OCI-LY1 (cell line): ENCODE data around the gene IDH2.

ENCODE experiments used
- H2AFZ ChIP-seq: fragments of 200-600 bp; sonication (generic), shearing (Covaris generic); 2 replicates; pipeline ENCODE4 v1.6.0; 2014; ENCODE audit warnings: antibody characterized with exemption, mild to moderate bottlenecking, low read length
- H3F3A ChIP-seq: fragments of 200-600 bp; sonication (generic), shearing (Covaris generic); 2 replicates; pipeline ENCODE4 v1.6.0; 2014; ENCODE audit warnings: mild to moderate bottlenecking, antibody characterized with exemption, low read length, moderate library complexity; ENCODE audit not compliant: insufficient read depth
- H3K27ac ChIP-seq: fragments of 200-600 bp; sonication (generic); 2 replicates; pipeline ENCODE4 v1.5.1; 2014; ENCODE audit warnings: low read length, mixed run types, mild to moderate bottlenecking, low read depth; ENCODE audit not compliant: poor library complexity, severe bottlenecking
- H3K27me3 ChIP-seq: fragments of 200-600 bp; sonication (generic); 2 replicates; pipeline ENCODE4 v1.6.0; 2014; ENCODE audit warnings: antibody characterized with exemption, mild to moderate bottlenecking, low read length, moderate library complexity; ENCODE audit not compliant: insufficient read depth
- H3K36me3 ChIP-seq: fragments of 200-600 bp; sonication (generic); 2 replicates; pipeline ENCODE4 v1.6.1; 2014; ENCODE audit warnings: mild to moderate bottlenecking, antibody characterized with exemption, low read length, moderate library complexity, mixed read lengths; ENCODE audit not compliant: insufficient read depth
- H3K4me1 ChIP-seq: fragments of 200-600 bp; sonication (generic); 2 replicates; pipeline ENCODE4 v1.5.1; 2014; ENCODE audit warnings: mild to moderate bottlenecking, low read length, moderate library complexity; ENCODE audit not compliant: insufficient read depth, severe bottlenecking
- H3K4me2 ChIP-seq: fragments of 200-600 bp; sonication (generic), shearing (Covaris generic); 2 replicates; pipeline ENCODE4 v1.6.1; 2014; ENCODE audit warnings: low read length
- H3K4me3 ChIP-seq: fragments of 200-600 bp; sonication (generic); 2 replicates; pipeline ENCODE4 v1.5.1; 2014; ENCODE audit warnings: low read length, low read depth, mild to moderate bottlenecking, mixed read lengths; ENCODE audit not compliant: poor library complexity, severe bottlenecking
- H3K79me2 ChIP-seq: fragments of 200-600 bp; shearing (Covaris generic); 2 replicates; pipeline ENCODE4 v1.6.1; 2016; ENCODE audit warnings: mixed run types, low read length, mixed read lengths; ENCODE audit not compliant: insufficient read depth
- H3K9ac ChIP-seq: fragments of 200-600 bp; sonication (generic), shearing (Covaris generic); 2 replicates; pipeline ENCODE4 v1.6.1; 2014; ENCODE audit warnings: mild to moderate bottlenecking, low read length, mixed read lengths
- H3K9me2 ChIP-seq: fragments of 200-600 bp; sonication (generic), shearing (Covaris generic); 2 replicates; pipeline ENCODE4 v1.6.1; 2014; ENCODE audit warnings: low read depth, mild to moderate bottlenecking, low read length, mixed read lengths
- H3K9me3 ChIP-seq: fragments of 200-600 bp; shearing (Covaris generic); 2 replicates; pipeline ENCODE4 v1.6.1; 2014; ENCODE audit warnings: low read length, mixed read lengths
- H4K20me1 ChIP-seq: fragments of 200-600 bp; sonication (generic), shearing (Covaris generic); 2 replicates; pipeline ENCODE4 v1.6.0; 2016; ENCODE audit warnings: mild to moderate bottlenecking, low read length; ENCODE audit not compliant: insufficient read depth
- EZH2 ChIP-seq: fragments of 200-600 bp; sonication (generic), shearing (Covaris generic); IDR thresholded peaks from 2 replicates; pipeline ENCODE4 v1.8.0; 2017; ENCODE audit warnings: borderline replicate concordance, mixed run types, mild to moderate bottlenecking, antibody characterized with exemption, low read length, moderate library complexity, mixed read lengths
- TF ChIP-seq, protein P1 (sequence below): fragments of 200-600 bp; sonication (generic), shearing (Covaris generic); IDR thresholded peaks from 2 replicates; pipeline ENCODE4 v1.5.1; 2017; ENCODE audit warnings: mild to moderate bottlenecking, antibody characterized with exemption, low read length, moderate library complexity, mixed read lengths

The IDH2 gene

DNA sequence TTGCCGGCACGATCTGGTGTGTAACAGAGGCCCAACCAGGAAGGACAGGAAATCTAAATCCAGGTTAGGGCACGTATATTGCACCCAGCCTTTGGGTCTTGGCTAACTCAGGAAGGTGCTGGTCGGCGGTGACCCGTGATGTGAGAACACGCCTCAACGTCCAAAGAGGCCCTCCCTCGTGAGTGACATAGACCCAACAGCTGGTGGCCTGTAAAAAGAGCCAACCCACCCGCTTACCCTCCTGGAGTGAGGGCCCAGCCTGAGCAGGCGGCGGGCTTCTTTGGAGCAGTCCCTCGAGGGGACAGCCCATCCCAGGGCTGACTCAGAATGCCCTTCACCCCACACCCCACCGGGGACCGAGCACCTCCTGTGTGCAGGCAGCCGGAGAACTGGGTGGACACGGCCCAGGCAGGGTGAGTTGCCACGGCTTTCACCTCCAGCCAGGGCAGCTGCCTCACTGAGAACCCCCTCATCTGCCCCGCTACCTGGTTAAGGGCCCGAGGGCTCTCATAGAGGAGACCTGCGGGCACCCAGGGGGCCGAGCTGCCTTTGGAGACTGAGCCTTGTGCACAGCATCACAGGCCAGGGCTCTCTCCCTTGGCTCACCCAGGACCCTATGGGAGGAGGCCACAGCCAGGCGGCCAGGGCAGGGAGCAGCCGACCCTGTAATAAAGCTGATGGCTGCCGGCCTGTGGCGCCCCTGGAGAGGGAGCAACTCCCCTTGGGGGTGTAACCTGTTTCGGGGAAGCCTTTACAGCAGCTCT is 59.3 kb downstream of the IDH2 start:
- no peaks in the 10 kb centered on the region for H3K27me3 ChIP-seq
- H3K4me1 ChIP-seq = peaks cover 80% of the 10 kb centered on the region
- 0 out of 2 replicates have a peak, but pooled peaks cover 4% of the 10 kb centered on the region for H3F3A ChIP-seq
- no peak overlapping the region for H2AFZ ChIP-seq
- no peaks in the 10 kb centered on the region for H3K36me3 ChIP-seq
- no peaks in the 10 kb centered on the region for H3K9me2 ChIP-seq
- no peak overlapping the region for H3K9ac ChIP-seq
- TF ChIP-seq EZH2 = no peak
- TF ChIP-seq, protein P1, sequence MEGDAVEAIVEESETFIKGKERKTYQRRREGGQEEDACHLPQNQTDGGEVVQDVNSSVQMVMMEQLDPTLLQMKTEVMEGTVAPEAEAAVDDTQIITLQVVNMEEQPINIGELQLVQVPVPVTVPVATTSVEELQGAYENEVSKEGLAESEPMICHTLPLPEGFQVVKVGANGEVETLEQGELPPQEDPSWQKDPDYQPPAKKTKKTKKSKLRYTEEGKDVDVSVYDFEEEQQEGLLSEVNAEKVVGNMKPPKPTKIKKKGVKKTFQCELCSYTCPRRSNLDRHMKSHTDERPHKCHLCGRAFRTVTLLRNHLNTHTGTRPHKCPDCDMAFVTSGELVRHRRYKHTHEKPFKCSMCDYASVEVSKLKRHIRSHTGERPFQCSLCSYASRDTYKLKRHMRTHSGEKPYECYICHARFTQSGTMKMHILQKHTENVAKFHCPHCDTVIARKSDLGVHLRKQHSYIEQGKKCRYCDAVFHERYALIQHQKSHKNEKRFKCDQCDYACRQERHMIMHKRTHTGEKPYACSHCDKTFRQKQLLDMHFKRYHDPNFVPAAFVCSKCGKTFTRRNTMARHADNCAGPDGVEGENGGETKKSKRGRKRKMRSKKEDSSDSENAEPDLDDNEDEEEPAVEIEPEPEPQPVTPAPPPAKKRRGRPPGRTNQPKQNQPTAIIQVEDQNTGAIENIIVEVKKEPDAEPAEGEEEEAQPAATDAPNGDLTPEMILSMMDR = no peak
- H3K27ac ChIP-seq = peak overlapping the region; percentile 98
- no peak overlapping the region for H3K4me2 ChIP-seq
- H3K9me3 ChIP-seq = no peaks in the 10 kb centered on the region
- H3K4me3 ChIP-seq = no peak overlapping the region
- no peaks in the 10 kb centered on the region for H3K79me2 ChIP-seq
- H4K20me1 ChIP-seq = no peaks in the 10 kb centered on the region

DNA sequence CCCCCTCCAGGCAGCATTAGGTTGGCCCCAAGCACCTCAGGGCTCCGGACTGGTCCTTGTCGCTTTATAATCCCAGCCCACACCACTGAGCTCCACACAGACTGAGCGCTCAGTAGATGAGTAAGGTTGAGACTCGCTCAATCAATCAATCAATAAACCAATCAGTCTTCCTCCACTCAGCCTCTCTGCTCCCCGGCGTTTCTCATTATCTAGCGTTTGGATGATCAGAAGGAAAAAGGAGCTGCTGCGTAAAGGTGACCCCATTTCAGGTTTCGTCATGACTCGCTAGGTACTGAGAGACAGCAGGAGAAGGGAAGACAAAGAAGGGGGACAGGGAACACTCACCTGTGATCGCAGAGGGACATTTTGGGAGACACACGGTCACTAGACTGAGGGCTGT is 59.9 kb downstream of the IDH2 start:
- Histone ChIP-seq H3K4me3 (no peak overlapping the region), H3K4me1 (peaks cover 80% of the 10 kb centered on the region), H3K9me2 (no peaks in the 10 kb centered on the region), H3K27ac (no peak overlapping the region), H2AFZ (no peak overlapping the region), H3K79me2 (no peaks in the 10 kb centered on the region), H3F3A (0 out of 2 replicates have a peak, but pooled peaks cover 4% of the 10 kb centered on the region), H3K36me3 (no peaks in the 10 kb centered on the region), H4K20me1 (no peaks in the 10 kb centered on the region), H3K9me3 (no peaks in the 10 kb centered on the region), H3K9ac (no peak overlapping the region), H3K27me3 (no peaks in the 10 kb centered on the region), H3K4me2 (no peak overlapping the region)
- TF ChIP-seq, protein P1 = no peak
- TF ChIP-seq EZH2 = no peak

DNA sequence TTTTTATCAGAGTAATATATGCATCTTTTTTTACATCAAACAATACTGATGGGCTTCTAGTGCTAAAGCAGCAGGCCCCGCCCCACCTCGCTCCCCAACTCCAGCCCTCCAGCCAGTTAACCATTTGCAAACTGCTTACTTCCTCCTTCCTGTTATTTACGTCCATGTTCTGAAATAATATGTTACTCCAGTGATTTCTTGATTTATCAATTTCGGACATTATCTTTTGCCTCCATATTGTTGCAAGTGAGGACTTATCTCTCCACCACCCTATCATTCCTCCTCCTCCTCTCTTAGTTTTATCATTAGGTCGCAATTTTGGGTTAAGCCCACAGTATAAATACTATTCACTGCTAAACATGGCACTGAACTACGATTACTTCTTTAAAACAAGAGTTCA is 61.6 kb downstream of the IDH2 start:
- no peak overlapping the region; the same call in 1 of the 2 replicates for H3K4me2 ChIP-seq
- TF ChIP-seq, protein P1 = no peak
- TF ChIP-seq EZH2 = no peak
- H3K9ac ChIP-seq = no peak overlapping the region; the same call in 1 of the 2 replicates
- H3K36me3 ChIP-seq = no peaks in the 10 kb centered on the region
- H3F3A ChIP-seq = 0 out of 2 replicates have a peak, but pooled peaks cover 4% of the 10 kb centered on the region
- no peak overlapping the region for H3K4me3 ChIP-seq
- no peaks in the 10 kb centered on the region for H3K79me2 ChIP-seq
- H3K27ac ChIP-seq = peak overlapping the region; percentile 54
- H3K9me2 ChIP-seq = no peaks in the 10 kb centered on the region
- peaks cover 63% of the 10 kb centered on the region for H3K4me1 ChIP-seq
- no peaks in the 10 kb centered on the region for H4K20me1 ChIP-seq
- no peaks in the 10 kb centered on the region for H3K9me3 ChIP-seq
- no peaks in the 10 kb centered on the region for H3K27me3 ChIP-seq
- no peak overlapping the region for H2AFZ ChIP-seq
